Left lung (tissue), 10 donors: ENCODE measurements around the gene KRT4. TPM values are rescaled to one million over a fixed set of nuclear protein-coding genes. Genes with fewer than 3 reads are reported as not detected.
"Not testable (repeated sequence)": the region's sequence is repeated elsewhere in the genome, so short reads cannot be mapped to it uniquely, and the experiment has no call there.

Experiments used
- ATAC-seq: fragments of 200-7000 bp; cut with Tn5 transposase; one replicate; pipeline ENCODE4 v1.9.1; 2020; ENCODE audit warnings: moderate library complexity
- DNase-seq, 4 donors: peaks; one replicate each; pipeline ENCODE4 v3.0.0-alpha.2; 2013 to 2020
- H3K27ac ChIP-seq, 2 donors: fragments of 200-600 bp; sonication (generic) in 1 of 2; one replicate each; pipeline versions ENCODE4 v1.5.0 to v1.8.0; 2020 to 2021
- H3K27me3 ChIP-seq, 2 donors: fragments of 200-600 bp; sonication (generic) in 1 of 2; one replicate each; pipeline versions ENCODE4 v1.5.0 to v1.8.0; 2020 to 2021
- H3K36me3 ChIP-seq, 2 donors: fragments of 200-600 bp; sonication (generic) in 1 of 2; one replicate each; pipeline versions ENCODE4 v1.5.0 to v1.8.0; 2020 to 2021
- H3K4me1 ChIP-seq, 2 donors: fragments of 200-600 bp; one replicate each; pipeline ENCODE4 v1.8.0; 2021
- H3K4me3 ChIP-seq, 2 donors: fragments of 200-600 bp; sonication (generic) in 1 of 2; one replicate each; pipeline versions ENCODE4 v1.5.0 to v1.8.0; 2020 to 2021; ENCODE audit warnings: mild to moderate bottlenecking in 1 of 2
- H3K9me3 ChIP-seq, 2 donors: fragments of 200-600 bp; sonication (generic) in 1 of 2; one replicate each; pipeline versions ENCODE4 v1.5.0 to v1.8.0; 2020 to 2021
- CTCF ChIP-seq, 2 donors: fragments of 200-600 bp; sonication (generic) in 1 of 2; IDR thresholded peaks; one replicate each; pipeline versions ENCODE4 v1.5.0 to v1.8.0; 2021; ENCODE audit warnings: antibody characterized with exemption in 2 of 2
- intact Hi-C, 2 donors: fragments of 100-400 bp; cut with DNase I; formaldehyde crosslinking; loops; one replicate each; pipeline versions ENCODE4 v1.11.2 to v1.14.2; 2022
- polyA plus RNA-seq, 6 donors: library from polyadenylated mRNA; unstranded; fragments of 120-200 nt; gene quantifications; one replicate each; pipeline ENCODE4 v1.2.1, GENCODE V29; 2013; ENCODE audit not compliant: insufficient read length in 6 of 6
- total RNA-seq, 2 donors: library from RNA; stranded (reverse); fragmentation: NEBNext Ultra II Directional; extraction: Animal tissue kit (Norgen Biotek cat#: 25700); gene quantifications; one replicate each; pipeline ENCODE4 v1.2.1, GENCODE V29; 2021
- donor health status: DM: no; HTN: yes; CAD: no.
- donor health status: DM: no; HTN: no; CAD: no.

The KRT4 gene
- total and polyA plus RNA-seq, 8 donors = 0.47 to 9.4 (median 2.6) TPM

GRCh38 chr12:52795694-52796428 lies 18.1 kb downstream of the KRT4 start, which contains the start of gene KRT3:
Gene KRT3 (minus strand): TSS chr12:52796117. CDS start chr12:52796042, 75 bp downstream.
- Histone ChIP-seq H3K4me3 (no peak within 1 kb of the TSS), H3K36me3 (no peaks in the 10 kb centered on the region), H3K27me3 (peaks cover 0 to 54% of the 10 kb centered on the region in 2 donors), H3K27ac (no peak within 1 kb of the TSS), H3K9me3 (no peaks in the 10 kb centered on the region), H3K4me1 (peaks cover 0 to 9% of the 10 kb centered on the region in 2 donors)
- ATAC-seq = no peak
- DNase-seq = no peak
- intact Hi-C loops = no loop called here
- TF ChIP-seq CTCF (IDR thresholded peaks at IDR 0.05) = no peak

GRCh38 chr12:52795332-52795674 lies 18.6 kb downstream of the KRT4 start:
- intact Hi-C loops, H3K36me3 ChIP-seq: not testable (repeated sequence)

GRCh38 chr12:52794479-52795331 lies 19.2 kb downstream of the KRT4 start:
- no peak for TF ChIP-seq CTCF (IDR thresholded peaks at IDR 0.05)
- H3K36me3 ChIP-seq = no peaks in the 10 kb centered on the region
- intact Hi-C loops = no loop called here
- DNase-seq (no peak), ATAC-seq (no peak)
- H3K4me3 ChIP-seq = no peak overlapping the region
- no peaks in the 10 kb centered on the region for H3K9me3 ChIP-seq
- H3K4me1 ChIP-seq = peaks cover 0 to 3% of the 10 kb centered on the region in 2 donors
- peaks cover 0 to 66% of the 10 kb centered on the region in 2 donors for H3K27me3 ChIP-seq
- H3K27ac ChIP-seq = no peak overlapping the region

More at GRCh38 chr12:52795332-52795674, 18.6 kb downstream of the KRT4 start:
- not testable (repeated sequence) for H3K4me1 ChIP-seq, DNase-seq, H3K9me3 ChIP-seq, H3K4me3 ChIP-seq, ATAC-seq, H3K27ac ChIP-seq
- H3K27me3 ChIP-seq = peaks cover 0 to 60% of the 10 kb centered on the region in 2 donors

GRCh38 chr12:52792185-52793029 lies 21.5 kb downstream of the KRT4 start:
- H3K27ac ChIP-seq = no peak overlapping the region
- DNase-seq = no peak
- no peaks in the 10 kb centered on the region for H3K4me1 ChIP-seq
- H3K36me3 ChIP-seq = no peaks in the 10 kb centered on the region
- H3K9me3 ChIP-seq = no peaks in the 10 kb centered on the region
- H3K4me3 ChIP-seq = no peak overlapping the region
- TF ChIP-seq CTCF (IDR thresholded peaks at IDR 0.05) = no peak
- intact Hi-C loops = no loop called here
- no peak for ATAC-seq
- peaks cover 8 to 84% of the 10 kb centered on the region in 2 donors for H3K27me3 ChIP-seq
